ENCODE results near the gene BUD23.
"Not testable (repeated sequence)": the region's sequence is repeated elsewhere in the genome, so short reads cannot be mapped to it uniquely, and the experiment has no call there.

The BUD23 gene

DNA sequence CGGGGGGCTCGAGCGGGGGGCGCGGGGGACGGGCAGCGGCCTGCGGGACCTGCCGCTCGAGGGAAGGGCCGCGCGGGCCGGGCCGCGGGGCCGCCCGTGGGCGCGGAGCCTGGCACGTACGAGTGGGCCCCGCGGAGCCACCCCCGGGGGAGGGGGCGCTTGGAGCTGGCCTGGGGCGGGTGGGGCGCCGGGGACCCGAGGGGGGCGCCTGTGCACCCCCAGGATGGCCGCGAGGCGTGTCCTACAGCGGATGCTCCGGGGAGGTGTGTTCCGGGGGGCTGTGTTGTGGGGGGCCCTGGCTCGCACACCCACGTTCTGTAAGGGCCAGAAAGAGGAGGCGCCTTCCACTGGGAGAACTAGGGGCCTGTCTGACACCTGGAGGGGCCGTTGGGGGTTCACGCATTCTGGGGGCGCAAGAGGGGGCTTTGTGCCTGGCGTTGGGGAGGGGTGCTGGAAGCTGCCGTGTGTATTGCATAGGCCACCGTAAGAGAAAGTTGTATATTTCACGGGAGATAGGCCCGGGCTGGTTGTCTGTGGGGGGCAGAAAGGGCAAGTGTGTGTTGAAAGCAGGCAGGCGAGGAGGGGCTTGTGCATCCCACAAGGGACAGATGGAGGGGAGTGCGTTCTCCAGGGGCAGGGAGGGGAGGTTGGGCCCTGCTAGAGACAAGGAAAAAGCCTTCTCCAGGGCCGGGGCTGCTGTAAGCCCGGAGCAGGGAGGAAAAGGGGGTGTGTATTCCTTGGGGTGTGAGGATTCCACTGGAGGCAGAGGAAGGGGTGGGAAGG lies 15.1 kb upstream of the BUD23 start:
- no peak for DNase-seq (ENCODE audit: low read depth)

GRCh38 chr7:73668886-73669230 lies 14.5 kb upstream of the BUD23 start:
- DNase-seq (ENCODE audit: low read depth) = no peak

DNA sequence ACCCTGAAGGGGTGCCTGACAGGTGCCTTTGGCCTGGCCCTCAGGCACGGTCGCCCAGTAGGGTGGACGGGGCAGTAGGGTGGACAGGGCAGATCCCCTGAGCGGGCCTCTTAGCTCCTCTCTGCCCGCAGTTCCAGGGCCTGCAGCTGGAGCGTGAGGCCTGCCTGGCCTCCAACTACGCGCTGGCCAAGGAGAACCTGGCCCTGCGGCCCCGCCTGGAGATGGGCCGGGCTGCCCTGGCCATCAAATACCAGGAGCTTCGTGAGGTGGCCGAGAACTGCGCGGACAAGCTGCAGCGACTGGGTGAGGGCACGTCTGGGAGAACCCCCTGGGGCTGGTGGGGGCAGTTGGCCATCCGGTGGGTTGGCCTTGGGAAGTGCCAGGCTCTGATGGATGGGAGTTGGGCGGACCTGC lies 14.1 kb upstream of the BUD23 start:
- no peak for DNase-seq (ENCODE audit: low read depth)

- DNase-seq (ENCODE audit: low read depth) = no peak
Measured at GRCh38 chr7:73669858-73670385, 13.5 kb upstream of the BUD23 start.

GRCh38 chr7:73671322-73671661 lies 12.1 kb upstream of the BUD23 start:
- no peak for DNase-seq (ENCODE audit: low read depth)

- DNase-seq (ENCODE audit: low read depth) = no peak
Measured at GRCh38 chr7:73671857-73672445, 11.4 kb upstream of the BUD23 start.

DNA sequence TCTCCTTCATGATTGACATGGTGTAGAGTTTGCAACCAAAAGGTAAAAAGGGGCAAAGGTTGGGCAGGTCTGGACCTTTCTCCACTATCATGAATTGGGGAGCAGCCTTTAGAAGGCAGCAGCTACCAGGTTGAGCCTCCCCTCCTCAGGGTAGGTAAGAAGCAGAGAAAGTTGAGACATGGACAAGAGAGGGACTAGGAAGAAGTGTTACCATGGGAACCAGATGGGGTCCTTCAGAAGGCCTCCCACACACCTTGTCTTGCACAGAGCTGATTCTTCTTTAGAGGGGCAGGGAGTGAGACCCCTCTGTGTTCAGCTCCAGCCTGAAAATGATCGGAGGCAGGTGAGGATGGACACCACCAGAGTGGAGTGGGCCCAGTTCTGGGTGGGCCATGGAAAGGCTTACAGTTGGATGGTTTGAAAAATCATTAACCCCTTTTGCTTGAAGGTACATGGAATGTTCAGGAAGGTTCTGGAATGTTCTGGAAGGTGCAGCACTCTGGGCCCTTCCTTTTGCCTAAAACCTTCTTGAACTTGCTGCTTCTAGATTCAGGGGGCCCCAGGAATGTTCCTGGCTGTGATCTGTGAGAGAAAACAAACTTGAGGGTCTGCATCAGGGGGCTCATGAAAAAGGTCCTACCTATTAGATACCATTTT lies 8.8 kb upstream of the BUD23 start:
- no peak for DNase-seq (ENCODE audit: low read depth)

GRCh38 chr7:73676062-73676461 lies 7.3 kb upstream of the BUD23 start:
- DNase-seq (ENCODE audit: low read depth) = not testable (repeated sequence)

DNA sequence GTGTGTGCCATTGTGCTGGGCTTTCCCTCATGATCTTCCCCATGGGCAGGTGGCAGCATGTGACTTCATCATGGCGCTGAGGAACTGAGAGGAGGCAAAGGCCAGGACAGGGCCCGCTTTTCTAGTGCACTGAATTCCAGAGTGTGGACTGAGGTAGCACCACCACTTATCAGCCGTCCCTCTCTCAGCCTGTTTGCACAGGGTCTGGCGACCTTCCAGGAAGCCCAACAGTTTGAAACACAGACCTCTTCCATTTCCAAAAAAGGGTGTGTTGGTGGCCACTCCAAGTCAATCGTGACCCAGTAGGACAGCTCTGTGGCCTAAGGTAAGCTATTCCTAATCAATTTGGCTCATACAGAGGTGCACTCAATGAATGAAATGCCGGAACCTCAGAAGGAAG lies 4.5 kb upstream of the BUD23 start:
- DNase-seq (ENCODE audit: low read depth) = no peak

DNA sequence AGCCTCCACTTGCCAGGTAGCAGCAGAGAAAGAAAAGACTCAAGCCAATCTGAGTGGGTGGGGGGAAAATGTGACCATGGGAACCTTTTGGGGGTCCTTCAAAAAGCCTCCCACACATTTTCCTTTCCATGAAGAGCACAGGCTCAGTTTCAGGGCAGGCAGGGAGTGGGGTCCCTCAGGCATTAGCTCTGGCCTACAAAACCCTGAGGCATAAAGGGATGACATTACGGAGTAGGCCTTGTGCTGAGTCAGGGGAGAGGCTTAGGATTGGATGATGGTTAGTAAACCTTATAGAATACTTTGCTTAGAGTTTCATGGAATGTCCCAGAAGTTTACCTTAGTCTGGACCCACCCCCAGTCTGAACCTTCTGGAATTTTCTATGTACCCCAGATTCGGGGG lies 3.7 kb upstream of the BUD23 start:
- no peak for DNase-seq (ENCODE audit: low read depth)

GRCh38 chr7:73680501-73680900 lies 2.9 kb upstream of the BUD23 start:
- DNase-seq (ENCODE audit: low read depth) = no peak

- DNase-seq (ENCODE audit: low read depth) = no peak
Measured at GRCh38 chr7:73681031-73681430, 2.4 kb upstream of the BUD23 start.

DNA sequence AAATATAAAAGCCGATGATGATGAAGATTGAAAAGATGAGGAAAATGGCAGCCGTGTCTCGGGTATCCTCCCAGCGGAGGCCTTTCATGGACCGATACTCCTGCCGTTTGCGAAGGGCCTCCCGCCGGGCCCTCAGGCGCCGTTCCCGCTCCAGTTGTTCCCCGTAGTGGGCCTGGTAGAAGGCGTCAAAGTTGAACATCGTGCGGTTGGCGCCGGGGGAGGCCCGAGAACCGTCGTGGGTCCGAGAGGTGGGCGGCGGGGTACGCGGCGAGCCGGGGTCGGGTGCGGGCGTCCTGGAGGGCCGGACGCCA lies 697 bp upstream of the BUD23 start:
- no peak for DNase-seq (ENCODE audit: low read depth)

- DNase-seq (ENCODE audit: low read depth) = no peak
Measured at GRCh38 chr7:73683788-73684693, 644 bp downstream of the BUD23 start.

DNA sequence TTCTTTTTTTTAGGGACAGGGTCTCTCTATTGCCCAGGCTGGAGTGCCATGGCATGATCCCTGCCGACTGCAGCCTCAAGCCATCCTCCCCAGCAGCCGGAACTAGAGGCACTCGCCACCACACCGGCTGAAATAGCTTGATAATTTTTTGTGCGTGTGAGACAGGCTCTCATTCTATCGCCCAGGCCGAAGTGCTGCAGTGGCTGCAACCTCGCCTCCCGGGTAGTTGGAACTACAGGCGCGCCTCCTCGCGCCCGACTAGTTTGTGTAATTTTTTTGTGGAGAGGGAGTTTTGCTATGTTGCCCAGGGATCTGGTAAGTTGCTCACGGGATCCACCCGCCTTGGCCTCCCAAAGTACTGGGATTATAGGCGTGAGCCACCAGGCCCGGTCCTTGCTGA lies 1.9 kb downstream of the BUD23 start:
- no peak for DNase-seq (ENCODE audit: low read depth)

DNA sequence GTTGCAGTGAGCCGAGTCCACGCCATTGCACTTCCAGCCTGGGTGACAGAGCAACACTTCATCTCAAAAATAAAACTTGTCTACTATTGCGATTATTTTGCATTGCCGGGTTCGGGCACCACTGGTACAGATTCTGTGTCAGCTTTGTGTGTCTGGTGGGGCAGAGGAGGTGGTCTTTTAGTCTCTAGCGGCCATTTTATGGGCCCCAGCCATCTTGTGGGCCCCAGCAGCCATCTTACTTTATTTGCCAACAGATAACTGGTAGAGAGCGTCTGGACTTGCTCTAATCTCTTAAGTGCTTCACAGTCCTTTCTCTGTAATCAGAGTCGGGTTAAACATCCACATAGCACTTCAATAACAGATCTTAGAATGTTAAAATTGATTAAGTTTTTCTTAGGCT lies 4.9 kb downstream of the BUD23 start:
- no peak for DNase-seq (ENCODE audit: low read depth)

- no peak for DNase-seq (ENCODE audit: low read depth)
Measured at GRCh38 chr7:73690646-73691045, 7.2 kb downstream of the BUD23 start.

GRCh38 chr7:73696372-73696771 lies 13.0 kb downstream of the BUD23 start:
- no peak for DNase-seq (ENCODE audit: low read depth)

DNA sequence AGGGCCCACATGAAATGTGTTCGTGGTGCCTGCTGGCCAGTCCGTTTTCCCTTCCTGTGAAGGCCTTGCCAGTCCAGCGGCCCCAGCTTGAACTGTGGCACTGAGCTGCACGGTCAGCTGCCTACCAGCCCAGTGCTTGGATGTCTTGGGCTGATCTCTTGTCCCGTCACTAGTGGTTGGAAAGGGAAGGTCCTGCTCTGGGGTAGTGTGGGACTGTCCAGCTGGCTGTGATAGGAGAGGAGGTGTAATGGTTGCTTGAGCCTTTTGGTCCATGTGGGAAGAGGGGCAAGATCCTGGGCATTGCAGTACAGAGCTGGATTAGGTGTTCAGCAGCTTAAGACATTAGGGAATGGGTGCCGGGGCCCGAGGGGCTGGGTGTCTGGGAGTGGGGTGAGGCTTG lies 15.0 kb downstream of the BUD23 start:
- no peak for DNase-seq (ENCODE audit: low read depth)

GRCh38 chr7:73699370-73700068 lies 16.1 kb downstream of the BUD23 start:
- DNase-seq (ENCODE audit: low read depth) = no peak

DNA sequence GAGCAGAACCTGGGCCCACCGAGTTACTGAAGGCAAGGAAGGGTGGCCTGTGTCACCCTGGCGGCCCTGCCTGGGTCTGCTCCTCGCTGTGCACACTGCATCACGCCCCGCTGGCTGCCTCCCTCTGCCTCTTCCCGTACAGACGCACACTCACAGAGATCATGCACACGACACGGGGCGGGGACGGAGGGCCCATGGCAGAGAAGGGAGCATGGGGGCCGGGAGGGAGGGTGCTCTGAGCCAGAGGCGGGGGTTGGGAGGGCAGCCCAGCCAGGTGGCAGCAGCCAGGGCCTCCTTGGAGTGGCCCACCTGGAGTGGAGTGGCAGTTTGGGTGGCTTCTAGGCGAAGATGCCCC lies 16.6 kb downstream of the BUD23 start:
- DNase-seq (ENCODE audit: low read depth) = no peak

DNA sequence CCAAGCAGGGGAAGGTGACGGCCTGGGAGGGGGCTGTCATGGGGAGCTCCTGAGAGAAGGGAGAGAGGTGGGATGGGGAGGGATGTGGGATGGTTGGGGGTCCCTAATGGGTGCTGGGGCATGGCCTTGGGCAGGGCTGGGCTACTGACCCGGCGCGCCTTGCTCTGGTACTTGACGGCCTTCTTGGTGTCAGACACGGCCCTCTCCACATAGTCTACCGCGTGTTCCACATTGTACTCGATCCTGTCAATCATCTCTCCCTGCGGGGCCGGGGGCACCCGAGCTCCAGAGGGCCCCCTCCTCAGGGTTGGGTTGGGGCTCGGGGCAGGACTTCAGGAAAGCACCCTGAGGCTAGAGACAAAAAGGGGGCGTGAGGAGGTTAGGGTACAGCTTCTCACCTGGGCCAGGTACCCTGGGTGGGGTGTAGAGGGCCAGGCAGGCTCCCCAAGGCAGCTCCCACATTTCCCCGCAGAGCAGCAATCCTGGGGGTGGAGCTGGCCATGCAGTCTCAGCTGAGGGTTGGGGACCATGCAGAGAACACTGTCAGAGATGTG lies 17.3 kb downstream of the BUD23 start:
- DNase-seq (ENCODE audit: low read depth) = no peak
